ENCODE data around the gene TNPO1.

TNPO1 gene

DNA sequence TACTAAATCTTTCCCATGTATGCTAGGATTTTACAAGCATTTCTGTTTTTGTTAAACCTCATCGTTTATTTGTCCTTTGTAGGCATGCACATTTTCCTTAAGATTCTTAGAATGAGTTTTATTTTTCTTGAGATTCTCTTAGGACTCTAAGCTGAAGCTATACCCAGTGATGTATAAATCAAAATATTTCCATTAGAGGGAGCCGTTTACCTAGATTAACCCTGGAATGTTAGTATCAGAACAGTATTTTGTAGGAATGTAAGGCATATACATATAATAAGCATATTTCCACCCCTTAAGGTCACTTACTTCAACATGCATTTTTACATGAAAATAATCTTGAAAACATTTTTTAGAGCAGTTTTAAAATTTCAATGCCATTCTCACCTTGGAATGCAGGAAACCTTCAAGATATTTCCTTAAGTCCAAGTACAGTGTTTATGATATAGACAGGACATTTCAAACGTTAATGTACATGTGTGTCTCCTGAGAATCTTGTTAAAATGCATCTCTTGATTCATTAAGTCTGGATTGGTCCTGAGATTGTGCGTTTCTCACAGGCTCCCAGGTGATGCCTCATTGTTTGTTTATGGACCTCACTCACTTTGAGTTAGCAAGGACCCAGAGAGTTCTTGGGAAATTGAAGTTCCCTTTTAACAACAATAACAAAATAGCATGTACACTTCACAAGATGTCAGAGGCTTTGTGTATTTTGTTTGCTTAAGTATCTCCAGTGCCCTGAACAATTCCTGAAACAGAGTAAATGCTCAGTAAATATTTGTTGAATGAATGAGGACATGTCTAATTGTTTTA is 104.4 kb downstream of the TNPO1 start:
- TF ChIP-seq, protein P1, sequence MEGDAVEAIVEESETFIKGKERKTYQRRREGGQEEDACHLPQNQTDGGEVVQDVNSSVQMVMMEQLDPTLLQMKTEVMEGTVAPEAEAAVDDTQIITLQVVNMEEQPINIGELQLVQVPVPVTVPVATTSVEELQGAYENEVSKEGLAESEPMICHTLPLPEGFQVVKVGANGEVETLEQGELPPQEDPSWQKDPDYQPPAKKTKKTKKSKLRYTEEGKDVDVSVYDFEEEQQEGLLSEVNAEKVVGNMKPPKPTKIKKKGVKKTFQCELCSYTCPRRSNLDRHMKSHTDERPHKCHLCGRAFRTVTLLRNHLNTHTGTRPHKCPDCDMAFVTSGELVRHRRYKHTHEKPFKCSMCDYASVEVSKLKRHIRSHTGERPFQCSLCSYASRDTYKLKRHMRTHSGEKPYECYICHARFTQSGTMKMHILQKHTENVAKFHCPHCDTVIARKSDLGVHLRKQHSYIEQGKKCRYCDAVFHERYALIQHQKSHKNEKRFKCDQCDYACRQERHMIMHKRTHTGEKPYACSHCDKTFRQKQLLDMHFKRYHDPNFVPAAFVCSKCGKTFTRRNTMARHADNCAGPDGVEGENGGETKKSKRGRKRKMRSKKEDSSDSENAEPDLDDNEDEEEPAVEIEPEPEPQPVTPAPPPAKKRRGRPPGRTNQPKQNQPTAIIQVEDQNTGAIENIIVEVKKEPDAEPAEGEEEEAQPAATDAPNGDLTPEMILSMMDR (IDR thresholded peaks at IDR 0.05) = peak; percentile 48; the same call in 1 of the 2 replicates

DNA sequence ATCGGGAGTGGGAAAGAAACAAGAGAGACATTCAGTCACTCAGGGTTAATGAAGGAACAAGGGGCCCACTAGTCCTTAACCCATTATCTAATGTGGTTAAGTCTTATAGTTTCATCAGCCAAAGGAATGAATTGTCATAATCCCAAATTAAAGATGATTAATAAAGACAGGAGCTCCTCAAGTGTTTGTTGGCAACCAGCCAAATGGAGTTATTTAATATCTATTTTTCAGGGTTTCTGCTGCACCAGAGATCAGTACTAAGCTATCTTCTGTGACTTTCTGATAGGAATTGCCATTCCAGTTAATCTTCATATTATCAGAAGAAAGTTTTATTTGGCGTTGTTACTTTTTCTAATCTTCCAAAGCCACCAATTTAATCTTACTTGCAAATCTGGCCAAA is 105.4 kb downstream of the TNPO1 start:
- TF ChIP-seq, protein P1 (IDR thresholded peaks at IDR 0.05) = no peak

DNA sequence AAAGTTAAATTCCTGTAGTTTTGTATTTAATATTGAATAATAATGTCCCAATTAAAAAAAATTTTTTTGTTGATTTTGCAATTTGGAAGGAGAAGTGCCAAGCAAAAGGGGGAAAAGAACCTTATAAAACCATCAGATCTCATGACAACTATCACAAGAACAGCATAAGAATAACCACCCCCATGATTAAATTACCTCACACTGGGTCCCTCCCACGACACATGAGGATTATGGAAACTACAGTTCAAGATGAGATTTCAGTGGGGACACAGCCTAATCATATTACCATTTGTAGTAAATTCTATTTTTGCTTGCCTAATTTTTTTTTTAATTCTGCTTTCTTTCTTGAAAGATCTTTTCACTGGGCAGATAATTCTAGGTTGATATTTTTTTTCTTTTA is 106.0 kb downstream of the TNPO1 start:
- TF ChIP-seq, protein P1 (IDR thresholded peaks at IDR 0.05) = no peak

DNA sequence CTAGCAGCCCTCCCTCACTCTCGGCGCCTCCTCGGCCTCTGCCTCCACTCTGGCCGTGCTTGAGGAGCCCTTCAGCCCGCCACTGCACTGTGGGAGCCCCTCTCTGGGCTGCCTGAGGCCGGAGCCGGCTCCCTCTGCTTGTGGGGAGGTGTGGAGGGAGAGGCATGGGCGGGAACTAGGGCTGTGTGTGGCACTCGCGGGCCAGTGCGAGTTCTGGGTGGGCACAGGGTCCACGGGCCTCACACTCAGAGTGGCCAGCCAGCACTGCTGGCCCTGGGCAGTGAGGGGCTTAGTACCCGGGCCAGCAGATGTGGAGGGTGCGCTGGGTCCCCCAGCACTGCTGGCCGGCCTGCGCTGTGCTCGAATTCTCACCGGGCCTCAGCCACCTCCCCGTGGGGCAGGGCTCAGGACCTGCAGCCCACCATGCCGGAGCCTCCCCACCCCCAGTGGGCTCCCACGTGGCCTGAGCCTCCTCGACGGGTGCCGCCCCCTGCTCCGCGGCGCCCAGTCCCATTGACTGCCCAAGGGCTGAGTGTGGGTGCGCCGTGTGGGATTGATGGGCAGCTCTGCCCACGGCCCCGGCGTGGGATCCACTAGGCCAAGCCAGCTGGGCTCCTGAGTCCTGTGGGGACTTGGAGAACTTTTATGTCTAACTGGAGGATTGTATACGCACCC is 109.0 kb downstream of the TNPO1 start:
- TF ChIP-seq, protein P1 (IDR thresholded peaks at IDR 0.05) = no peak

DNA sequence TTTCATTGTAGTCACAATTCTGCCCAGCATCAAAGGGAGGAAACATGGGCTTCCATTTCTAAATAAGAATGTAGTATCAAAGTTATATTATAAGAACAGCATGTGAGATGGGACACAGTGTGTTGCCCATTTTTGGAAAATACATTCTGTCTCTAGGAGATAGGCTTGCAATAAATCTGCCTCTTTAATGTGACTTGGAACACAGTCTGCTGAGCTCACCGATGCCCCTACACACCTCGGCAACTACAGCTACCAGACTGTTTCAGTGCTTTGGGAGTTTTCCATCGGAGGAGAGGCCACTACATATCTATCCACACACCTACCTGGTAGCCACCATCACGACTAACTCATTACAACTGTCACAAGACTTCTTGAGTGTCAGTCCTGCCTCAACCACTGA is 120.4 kb downstream of the TNPO1 start:
- TF ChIP-seq, protein P1 (IDR thresholded peaks at IDR 0.05) = no peak

DNA sequence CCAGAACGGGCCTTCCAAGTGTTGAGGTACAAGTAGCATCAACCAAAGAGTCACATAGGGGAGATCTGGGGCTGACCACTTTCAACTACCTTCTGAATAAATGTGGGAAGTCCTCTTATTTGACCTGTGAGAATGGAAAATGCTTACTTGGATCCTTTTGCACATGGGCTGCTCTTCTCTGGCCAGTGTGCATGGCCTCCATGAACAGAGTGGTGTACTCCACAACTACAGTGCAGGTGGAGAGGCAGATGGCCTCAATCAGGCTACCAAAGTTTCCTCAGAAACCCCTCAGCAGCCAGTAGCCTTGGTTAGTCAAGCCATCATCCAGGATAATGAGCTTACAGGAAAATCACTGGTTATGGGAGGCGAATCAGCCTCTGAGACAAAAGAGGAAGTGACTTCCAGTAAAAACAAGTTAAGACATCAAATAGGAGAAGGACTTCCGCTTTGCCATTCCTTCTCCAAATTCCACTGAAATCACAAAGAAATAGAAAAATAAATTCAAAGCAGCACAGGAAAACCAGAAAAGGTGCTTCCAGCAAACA is 121.1 kb downstream of the TNPO1 start:
- TF ChIP-seq, protein P1 (IDR thresholded peaks at IDR 0.05) = no peak

DNA sequence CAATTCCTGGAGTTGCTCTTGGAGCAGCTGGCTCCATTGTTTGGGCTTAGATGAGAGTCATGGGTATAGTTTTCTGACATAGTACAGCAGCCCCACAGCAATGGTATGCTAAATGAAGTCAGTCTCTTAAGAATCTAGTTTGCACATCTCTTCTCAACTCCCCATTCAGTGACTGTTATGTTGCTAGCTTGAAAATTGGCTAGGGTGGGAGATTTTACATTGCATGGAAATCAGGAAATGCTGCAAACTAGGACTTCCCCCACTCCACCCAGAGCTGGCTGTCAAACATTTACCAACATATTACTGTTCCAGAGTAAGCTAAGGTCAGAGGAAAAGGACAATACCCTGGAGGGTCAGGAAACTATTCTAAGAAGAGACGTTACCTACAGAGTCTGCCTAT is 121.7 kb downstream of the TNPO1 start:
- TF ChIP-seq, protein P1 (IDR thresholded peaks at IDR 0.05) = no peak

All from LNCAP (cell line).